HL-60 (cell line): ENCODE measurements around the gene TMPRSS3.

Experiments used
- DNase-seq, 2 experiments: peaks; one replicate each; pipeline ENCODE4 v3.0.0-alpha.2; 2010 to 2020; ENCODE audit warnings: low read depth in 1 of 2, low spot score in 1 of 2
- H3K27ac ChIP-seq: fragments of 250-450 bp; sonication (Bioruptor Pico); replicated peaks from 2 replicates; pipeline ENCODE4 v1.5.1; 2020; ENCODE audit warnings: mild to moderate bottlenecking, moderate library complexity
- H3K27me3 ChIP-seq: fragments of 250-450 bp; sonication (Bioruptor Pico); 2 replicates; pipeline ENCODE4 v1.5.1; 2021; ENCODE audit warnings: mild to moderate bottlenecking, moderate library complexity; ENCODE audit not compliant: insufficient read depth, poor library complexity, severe bottlenecking
- H3K4me3 ChIP-seq: replicated peaks from 2 replicates; pipeline ENCODE4 v1.5.1; 2011; ENCODE audit warnings: mild to moderate bottlenecking, control low read depth, low read length; ENCODE audit not compliant: insufficient read depth
- GABPA ChIP-seq: IDR thresholded peaks from 2 replicates; pipeline ENCODE4 v1.6.1; 2012; ENCODE audit warnings: low read depth
- POLR2AphosphoS5 ChIP-seq: IDR thresholded peaks from 2 replicates; pipeline ENCODE4 v1.6.1; 2012; ENCODE audit warnings: low read depth
- SPI1 ChIP-seq: IDR thresholded peaks from 2 replicates; pipeline ENCODE4 v1.6.1; 2012; ENCODE audit warnings: low read depth, mild to moderate bottlenecking, borderline replicate concordance
- TF ChIP-seq, protein P1 (sequence below): IDR thresholded peaks from one replicate; pipeline ENCODE4 v1.5.1; 2011; ENCODE audit warnings: low read length, control low read depth, inconsistent platforms; ENCODE audit not compliant: insufficient read depth
- TF ChIP-seq, protein P2 (sequence below): IDR thresholded peaks from 2 replicates; pipeline ENCODE4 v1.6.1; 2012; ENCODE audit warnings: low read depth; ENCODE audit not compliant: insufficient replicate concordance

Gene TMPRSS3

DNA sequence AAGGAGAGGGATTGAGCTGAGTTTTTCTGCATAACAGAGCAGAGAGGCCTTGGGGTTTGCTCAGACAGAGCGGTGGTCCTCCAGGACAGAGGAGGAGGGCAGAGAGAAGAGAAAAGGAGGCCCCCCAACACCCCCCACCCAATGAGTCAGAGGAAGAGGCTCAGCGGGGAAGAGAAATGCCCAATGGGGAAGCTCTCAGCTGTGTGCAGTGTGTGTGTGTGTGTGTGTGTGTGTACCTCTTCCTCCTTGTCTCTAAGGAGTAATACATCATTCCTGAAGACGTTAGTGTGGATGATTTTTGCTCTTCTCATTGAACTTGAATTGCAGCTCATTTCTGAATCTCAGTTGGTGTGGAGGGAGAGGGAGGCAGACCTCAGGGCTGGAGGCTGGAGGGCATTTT, 8.7 kb downstream of the TMPRSS3 start:
- peaks cover 3% of the 10 kb centered on the region for H3K27me3 ChIP-seq
- no peak overlapping the region for H3K27ac ChIP-seq
- no peak overlapping the region for H3K4me3 ChIP-seq
- TF ChIP-seq, protein P1, sequence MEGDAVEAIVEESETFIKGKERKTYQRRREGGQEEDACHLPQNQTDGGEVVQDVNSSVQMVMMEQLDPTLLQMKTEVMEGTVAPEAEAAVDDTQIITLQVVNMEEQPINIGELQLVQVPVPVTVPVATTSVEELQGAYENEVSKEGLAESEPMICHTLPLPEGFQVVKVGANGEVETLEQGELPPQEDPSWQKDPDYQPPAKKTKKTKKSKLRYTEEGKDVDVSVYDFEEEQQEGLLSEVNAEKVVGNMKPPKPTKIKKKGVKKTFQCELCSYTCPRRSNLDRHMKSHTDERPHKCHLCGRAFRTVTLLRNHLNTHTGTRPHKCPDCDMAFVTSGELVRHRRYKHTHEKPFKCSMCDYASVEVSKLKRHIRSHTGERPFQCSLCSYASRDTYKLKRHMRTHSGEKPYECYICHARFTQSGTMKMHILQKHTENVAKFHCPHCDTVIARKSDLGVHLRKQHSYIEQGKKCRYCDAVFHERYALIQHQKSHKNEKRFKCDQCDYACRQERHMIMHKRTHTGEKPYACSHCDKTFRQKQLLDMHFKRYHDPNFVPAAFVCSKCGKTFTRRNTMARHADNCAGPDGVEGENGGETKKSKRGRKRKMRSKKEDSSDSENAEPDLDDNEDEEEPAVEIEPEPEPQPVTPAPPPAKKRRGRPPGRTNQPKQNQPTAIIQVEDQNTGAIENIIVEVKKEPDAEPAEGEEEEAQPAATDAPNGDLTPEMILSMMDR: no peak
- TF ChIP-seq, protein P2, sequence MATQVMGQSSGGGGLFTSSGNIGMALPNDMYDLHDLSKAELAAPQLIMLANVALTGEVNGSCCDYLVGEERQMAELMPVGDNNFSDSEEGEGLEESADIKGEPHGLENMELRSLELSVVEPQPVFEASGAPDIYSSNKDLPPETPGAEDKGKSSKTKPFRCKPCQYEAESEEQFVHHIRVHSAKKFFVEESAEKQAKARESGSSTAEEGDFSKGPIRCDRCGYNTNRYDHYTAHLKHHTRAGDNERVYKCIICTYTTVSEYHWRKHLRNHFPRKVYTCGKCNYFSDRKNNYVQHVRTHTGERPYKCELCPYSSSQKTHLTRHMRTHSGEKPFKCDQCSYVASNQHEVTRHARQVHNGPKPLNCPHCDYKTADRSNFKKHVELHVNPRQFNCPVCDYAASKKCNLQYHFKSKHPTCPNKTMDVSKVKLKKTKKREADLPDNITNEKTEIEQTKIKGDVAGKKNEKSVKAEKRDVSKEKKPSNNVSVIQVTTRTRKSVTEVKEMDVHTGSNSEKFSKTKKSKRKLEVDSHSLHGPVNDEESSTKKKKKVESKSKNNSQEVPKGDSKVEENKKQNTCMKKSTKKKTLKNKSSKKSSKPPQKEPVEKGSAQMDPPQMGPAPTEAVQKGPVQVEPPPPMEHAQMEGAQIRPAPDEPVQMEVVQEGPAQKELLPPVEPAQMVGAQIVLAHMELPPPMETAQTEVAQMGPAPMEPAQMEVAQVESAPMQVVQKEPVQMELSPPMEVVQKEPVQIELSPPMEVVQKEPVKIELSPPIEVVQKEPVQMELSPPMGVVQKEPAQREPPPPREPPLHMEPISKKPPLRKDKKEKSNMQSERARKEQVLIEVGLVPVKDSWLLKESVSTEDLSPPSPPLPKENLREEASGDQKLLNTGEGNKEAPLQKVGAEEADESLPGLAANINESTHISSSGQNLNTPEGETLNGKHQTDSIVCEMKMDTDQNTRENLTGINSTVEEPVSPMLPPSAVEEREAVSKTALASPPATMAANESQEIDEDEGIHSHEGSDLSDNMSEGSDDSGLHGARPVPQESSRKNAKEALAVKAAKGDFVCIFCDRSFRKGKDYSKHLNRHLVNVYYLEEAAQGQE: no peak
- TF ChIP-seq POLR2AphosphoS5 (no peak), GABPA (no peak), SPI1 (no peak)
- DNase-seq: no peak

DNA sequence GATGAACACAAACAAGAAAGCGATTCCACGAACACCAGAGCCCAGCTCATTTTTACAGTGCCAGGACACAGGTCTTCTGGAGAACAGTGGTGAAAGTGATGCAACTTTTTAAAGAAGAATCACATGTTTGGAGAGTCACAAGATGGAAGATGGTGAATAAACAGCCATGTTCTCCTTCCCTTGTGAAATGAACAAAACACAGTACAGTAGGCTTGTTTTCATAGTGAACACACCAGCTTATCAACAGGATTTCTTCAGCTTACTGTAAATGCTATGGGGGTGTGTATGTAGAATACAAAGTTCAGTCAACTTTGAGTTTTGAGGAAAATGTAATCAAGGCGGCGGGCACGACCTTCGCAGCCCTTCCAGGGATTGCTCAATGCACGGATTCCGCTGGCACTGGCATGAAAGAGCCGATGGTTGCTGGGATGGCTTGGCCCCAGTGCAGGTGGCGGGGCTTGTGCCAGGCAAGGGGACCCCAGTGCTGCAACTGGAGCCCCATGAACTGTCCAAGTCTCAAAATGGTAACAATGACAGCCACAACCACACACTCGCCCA, 9.7 kb downstream of the TMPRSS3 start:
- H3K27me3 ChIP-seq: peaks cover 3% of the 10 kb centered on the region
- TF ChIP-seq, protein P2: no peak
- TF ChIP-seq SPI1 (no peak), POLR2AphosphoS5 (no peak), GABPA (no peak)
- TF ChIP-seq, protein P1: no peak

DNA sequence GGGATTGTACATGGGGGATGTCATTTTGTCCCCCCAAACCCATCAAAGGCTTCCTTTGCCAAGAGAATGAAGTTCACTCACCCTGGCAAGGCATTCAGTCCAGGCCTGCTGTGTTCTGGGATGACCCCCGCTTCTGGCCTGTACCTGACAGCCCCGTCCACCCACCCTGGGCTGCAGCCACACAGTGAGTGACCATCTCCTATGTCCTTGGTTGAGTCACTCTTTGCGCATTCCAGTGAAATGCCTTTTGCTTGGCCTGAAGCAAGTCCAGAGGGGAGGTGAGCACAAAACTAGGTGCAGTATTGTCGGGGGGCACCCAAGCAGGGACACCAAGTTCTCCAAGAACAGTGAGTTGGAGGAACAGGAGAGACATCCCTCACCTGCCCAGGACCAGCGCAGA, 10.2 kb downstream of the TMPRSS3 start:
- no peak overlapping the region for H3K27ac ChIP-seq
- peaks cover 3% of the 10 kb centered on the region for H3K27me3 ChIP-seq
- H3K4me3 ChIP-seq: no peak overlapping the region
- DNase-seq: no peak
- TF ChIP-seq SPI1 (no peak), GABPA (no peak), POLR2AphosphoS5 (no peak)
- TF ChIP-seq, protein P1: no peak
- TF ChIP-seq, protein P2: no peak

More for the DNA sequence above, 9.7 kb downstream of the TMPRSS3 start:
- H3K27ac ChIP-seq: no peak overlapping the region
- no peak overlapping the region for H3K4me3 ChIP-seq
- DNase-seq: no peak
